GM18861 (cell line): ENCODE data around the gene TNFAIP6.
"Not testable (repeated sequence)": the region's sequence is repeated elsewhere in the genome, so short reads cannot be mapped to it uniquely, and the experiment has no call there.

Source experiments
- ATAC-seq: cut with Tn5 transposase; IDR thresholded peaks from one replicate; pipeline ENCODE4 v1.9.1; 2021; ENCODE audit not compliant: unreplicated experiment

TNFAIP6 gene

GRCh38 chr2:151357359-151357758 lies at the start of gene TNFAIP6:
TSS of gene TNFAIP6 (plus strand) at chr2:151357592. CDS start at chr2:151357667, 75 bp downstream.
- ATAC-seq: no peak

- not testable (repeated sequence) for ATAC-seq
These were observed 47.1 kb upstream of the TNFAIP6 start for GRCh38 chr2:151310313-151310712.

GRCh38 chr2:151312440-151312839 lies 45.0 kb upstream of the TNFAIP6 start:
- ATAC-seq: not testable (repeated sequence)

GRCh38 chr2:151315381-151315903 lies 42.0 kb upstream of the TNFAIP6 start:
- no peak for ATAC-seq

- no peak for ATAC-seq
These were observed 31.8 kb upstream of the TNFAIP6 start for GRCh38 chr2:151325581-151326095.

- ATAC-seq: no peak
These were observed 30.8 kb upstream of the TNFAIP6 start for GRCh38 chr2:151326554-151326953.

GRCh38 chr2:151329998-151330397 lies 27.4 kb upstream of the TNFAIP6 start:
- no peak for ATAC-seq

- ATAC-seq: no peak
These were observed 24.3 kb upstream of the TNFAIP6 start for GRCh38 chr2:151333083-151333482.

GRCh38 chr2:151334082-151334815 lies 23.1 kb upstream of the TNFAIP6 start:
- ATAC-seq: no peak

GRCh38 chr2:151336863-151337371 lies 20.5 kb upstream of the TNFAIP6 start:
- ATAC-seq: no peak

- no peak for ATAC-seq
These were observed 19.7 kb upstream of the TNFAIP6 start for GRCh38 chr2:151337643-151338042.

GRCh38 chr2:151338115-151338514 lies 19.3 kb upstream of the TNFAIP6 start:
- ATAC-seq: no peak

GRCh38 chr2:151343073-151343472 lies 14.3 kb upstream of the TNFAIP6 start:
- no peak for ATAC-seq

GRCh38 chr2:151344191-151344590 lies 13.2 kb upstream of the TNFAIP6 start:
- not testable (repeated sequence) for ATAC-seq

GRCh38 chr2:151344906-151345305 lies 12.5 kb upstream of the TNFAIP6 start:
- no peak for ATAC-seq

GRCh38 chr2:151347294-151347693 lies 10.1 kb upstream of the TNFAIP6 start:
- no peak for ATAC-seq

- ATAC-seq: no peak
These were observed 9.5 kb upstream of the TNFAIP6 start for GRCh38 chr2:151347906-151348305.

GRCh38 chr2:151350579-151351195 lies 6.7 kb upstream of the TNFAIP6 start:
- ATAC-seq: no peak

- no peak for ATAC-seq
These were observed 3.4 kb upstream of the TNFAIP6 start for GRCh38 chr2:151353995-151354394.

- ATAC-seq: no peak
These were observed 2.6 kb upstream of the TNFAIP6 start for GRCh38 chr2:151354807-151355206.

GRCh38 chr2:151358166-151358970 lies 976 bp downstream of the TNFAIP6 start:
- no peak for ATAC-seq
